ENCODE data around the gene TBC1D4. TPM values are rescaled to one million over a fixed set of nuclear protein-coding genes. Genes with fewer than 3 reads are reported as not detected.
A peak's percentile ranks its signal among the peaks of the same experiment; 100 is the strongest.
"Not testable (repeated sequence)": the region's sequence is repeated elsewhere in the genome, so short reads cannot be mapped to it uniquely, and the experiment has no call there.

Gene TBC1D4
- total RNA-seq, 2 donors from 2014 or later: 64.9 to 67.1 TPM

GRCh38 chr13:75296641-75297040, 185.3 kb downstream of the TBC1D4 start:
- peaks cover 21% of the 10 kb centered on the region for H3K4me1 Mint-ChIP-seq
- H3K36me3 Mint-ChIP-seq (ENCODE audit: low read depth): peaks cover 6% of the 10 kb centered on the region
- no peak overlapping the region for H3K4me3 Mint-ChIP-seq

GRCh38 chr13:75295201-75295600, 186.8 kb downstream of the TBC1D4 start:
- ATAC-seq (no peak), DNase-seq (no peak)
- H3K27me3 Mint-ChIP-seq: no peaks in the 10 kb centered on the region
- H3K27ac Mint-ChIP-seq: no peak overlapping the region
- peaks cover 8% of the 10 kb centered on the region for H3K36me3 Mint-ChIP-seq (ENCODE audit: low read depth)
- H3K4me3 Mint-ChIP-seq: no peak overlapping the region
- no peaks in the 10 kb centered on the region for H3K9me3 ChIP-seq (ENCODE audit: control insufficient read depth, low read length, poor library complexity, severe bottlenecking)
- H3K4me1 Mint-ChIP-seq: peaks cover 21% of the 10 kb centered on the region

More at GRCh38 chr13:75296641-75297040, 185.3 kb downstream of the TBC1D4 start:
- ATAC-seq: no peak
- no peaks in the 10 kb centered on the region for H3K9me3 ChIP-seq (ENCODE audit: control insufficient read depth, low read length, poor library complexity, severe bottlenecking)
- Mint-ChIP-seq H3K27ac (peak overlapping the region; percentile 79), H3K27me3 (no peaks in the 10 kb centered on the region)
- DNase-seq: no peak

GRCh38 chr13:75294110-75294509, 187.9 kb downstream of the TBC1D4 start:
- Mint-ChIP-seq H3K27ac (no peak overlapping the region), H3K4me3 (no peak overlapping the region), H3K36me3 (ENCODE audit: low read depth) (peaks cover 8% of the 10 kb centered on the region), H3K27me3 (no peaks in the 10 kb centered on the region), H3K4me1 (peaks cover 20% of the 10 kb centered on the region)
- ATAC-seq: no peak
- no peak for DNase-seq
- no peaks in the 10 kb centered on the region for H3K9me3 ChIP-seq (ENCODE audit: control insufficient read depth, low read length, poor library complexity, severe bottlenecking)

GRCh38 chr13:75285310-75285709, 196.7 kb downstream of the TBC1D4 start:
- peaks cover 2% of the 10 kb centered on the region for H3K4me1 Mint-ChIP-seq
- ATAC-seq: no peak
- no peak for DNase-seq
- no peaks in the 10 kb centered on the region for H3K9me3 ChIP-seq (ENCODE audit: control insufficient read depth, low read length, poor library complexity, severe bottlenecking)
- no peaks in the 10 kb centered on the region for H3K27me3 Mint-ChIP-seq
- no peak overlapping the region for H3K4me3 Mint-ChIP-seq
- H3K36me3 Mint-ChIP-seq (ENCODE audit: low read depth): peaks cover 11% of the 10 kb centered on the region
- no peak overlapping the region for H3K27ac Mint-ChIP-seq

- H3K4me1 Mint-ChIP-seq: no peaks in the 10 kb centered on the region
- DNase-seq (no peak), ATAC-seq (no peak)
- no peaks in the 10 kb centered on the region for H3K36me3 Mint-ChIP-seq (ENCODE audit: low read depth)
- no peak overlapping the region for H3K4me3 Mint-ChIP-seq
- H3K27me3 Mint-ChIP-seq: no peaks in the 10 kb centered on the region
- no peaks in the 10 kb centered on the region for H3K9me3 ChIP-seq (ENCODE audit: control insufficient read depth, low read length, poor library complexity, severe bottlenecking)
- no peak overlapping the region for H3K27ac Mint-ChIP-seq
Observed at GRCh38 chr13:75279834-75280369, 202.1 kb downstream of the TBC1D4 start.

- H3K4me1 Mint-ChIP-seq; ATAC-seq; H3K4me3 Mint-ChIP-seq; H3K27me3 Mint-ChIP-seq; H3K27ac Mint-ChIP-seq; H3K36me3 Mint-ChIP-seq (ENCODE audit: low read depth); DNase-seq; H3K9me3 ChIP-seq (ENCODE audit: control insufficient read depth, low read length, poor library complexity, severe bottlenecking): not testable (repeated sequence)
Observed at GRCh38 chr13:75273695-75274094, 208.3 kb downstream of the TBC1D4 start.

GRCh38 chr13:75271846-75272245, 210.1 kb downstream of the TBC1D4 start:
- no peaks in the 10 kb centered on the region for H3K36me3 Mint-ChIP-seq (ENCODE audit: low read depth)
- H3K4me1 Mint-ChIP-seq: no peaks in the 10 kb centered on the region
- ATAC-seq (no peak), DNase-seq (no peak)
- H3K4me3 Mint-ChIP-seq: no peak overlapping the region
- H3K27me3 Mint-ChIP-seq: no peaks in the 10 kb centered on the region
- no peak overlapping the region for H3K27ac Mint-ChIP-seq
- H3K9me3 ChIP-seq (ENCODE audit: control insufficient read depth, low read length, poor library complexity, severe bottlenecking): no peaks in the 10 kb centered on the region

- not testable (repeated sequence) for H3K9me3 ChIP-seq (ENCODE audit: control insufficient read depth, low read length, poor library complexity, severe bottlenecking); H3K27me3 Mint-ChIP-seq; H3K4me1 Mint-ChIP-seq; H3K4me3 Mint-ChIP-seq; ATAC-seq; H3K27ac Mint-ChIP-seq; H3K36me3 Mint-ChIP-seq (ENCODE audit: low read depth); DNase-seq
Observed at GRCh38 chr13:75268481-75268880, 213.5 kb downstream of the TBC1D4 start.

GRCh38 chr13:75264611-75265010, 217.4 kb downstream of the TBC1D4 start:
- Mint-ChIP-seq H3K4me1 (no peaks in the 10 kb centered on the region), H3K36me3 (ENCODE audit: low read depth) (no peaks in the 10 kb centered on the region), H3K27me3 (no peaks in the 10 kb centered on the region), H3K4me3 (no peak overlapping the region), H3K27ac (no peak overlapping the region)
- no peaks in the 10 kb centered on the region for H3K9me3 ChIP-seq (ENCODE audit: control insufficient read depth, low read length, poor library complexity, severe bottlenecking)
- no peak for ATAC-seq
- no peak for DNase-seq

- H3K4me1 Mint-ChIP-seq: no peaks in the 10 kb centered on the region
- H3K9me3 ChIP-seq (ENCODE audit: control insufficient read depth, low read length, poor library complexity, severe bottlenecking): no peaks in the 10 kb centered on the region
- no peak overlapping the region for H3K27ac Mint-ChIP-seq
- H3K4me3 Mint-ChIP-seq: no peak overlapping the region
- H3K36me3 Mint-ChIP-seq (ENCODE audit: low read depth): no peaks in the 10 kb centered on the region
- H3K27me3 Mint-ChIP-seq: no peaks in the 10 kb centered on the region
- no peak for ATAC-seq
- DNase-seq: no peak
Observed at GRCh38 chr13:75263741-75264407, 218.1 kb downstream of the TBC1D4 start.

- no peak for ATAC-seq
- no peak for DNase-seq
- no peaks in the 10 kb centered on the region for H3K36me3 Mint-ChIP-seq (ENCODE audit: low read depth)
- no peak overlapping the region for H3K4me3 Mint-ChIP-seq
- peaks cover 6% of the 10 kb centered on the region for H3K4me1 Mint-ChIP-seq
- no peak overlapping the region for H3K27ac Mint-ChIP-seq
- H3K9me3 ChIP-seq (ENCODE audit: control insufficient read depth, low read length, poor library complexity, severe bottlenecking): no peaks in the 10 kb centered on the region
- H3K27me3 Mint-ChIP-seq: peaks cover 21% of the 10 kb centered on the region
Observed at GRCh38 chr13:75258159-75258782, 223.7 kb downstream of the TBC1D4 start.

GRCh38 chr13:75256922-75257321, 225.0 kb downstream of the TBC1D4 start:
- Mint-ChIP-seq H3K27ac (no peak overlapping the region), H3K36me3 (ENCODE audit: low read depth) (no peaks in the 10 kb centered on the region), H3K27me3 (peaks cover 27% of the 10 kb centered on the region), H3K4me1 (peaks cover 6% of the 10 kb centered on the region), H3K4me3 (no peak overlapping the region)
- no peaks in the 10 kb centered on the region for H3K9me3 ChIP-seq (ENCODE audit: control insufficient read depth, low read length, poor library complexity, severe bottlenecking)
- DNase-seq (no peak), ATAC-seq (no peak)

- DNase-seq: no peak
- no peaks in the 10 kb centered on the region for H3K9me3 ChIP-seq (ENCODE audit: control insufficient read depth, low read length, poor library complexity, severe bottlenecking)
- Mint-ChIP-seq H3K36me3 (ENCODE audit: low read depth) (no peaks in the 10 kb centered on the region), H3K27me3 (peaks cover 38% of the 10 kb centered on the region), H3K4me3 (no peak overlapping the region), H3K4me1 (peaks cover 6% of the 10 kb centered on the region), H3K27ac (no peak overlapping the region)
- ATAC-seq: no peak
Observed at GRCh38 chr13:75255653-75256052, 226.3 kb downstream of the TBC1D4 start.

GRCh38 chr13:75255147-75255546, 226.8 kb downstream of the TBC1D4 start:
- DNase-seq (no peak), ATAC-seq (no peak)
- H3K4me1 Mint-ChIP-seq: peaks cover 6% of the 10 kb centered on the region
- H3K9me3 ChIP-seq (ENCODE audit: control insufficient read depth, low read length, poor library complexity, severe bottlenecking): no peaks in the 10 kb centered on the region
- no peaks in the 10 kb centered on the region for H3K36me3 Mint-ChIP-seq (ENCODE audit: low read depth)
- no peak overlapping the region for H3K4me3 Mint-ChIP-seq
- H3K27ac Mint-ChIP-seq: no peak overlapping the region
- peaks cover 42% of the 10 kb centered on the region for H3K27me3 Mint-ChIP-seq
